Eye (tissue), 1 donor: ENCODE results near the gene OSBPL1A.
A peak's percentile ranks its signal among the peaks of the same experiment; 100 is the strongest.

Experiments
- DNase-seq: peaks from one replicate; pipeline ENCODE4 v3.0.0-alpha.2; 2015

Gene OSBPL1A

GRCh38 chr18:24397694-24398368 lies at the start of gene OSBPL1A:
TSS of gene OSBPL1A (minus strand) at chr18:24397824. CDS start at chr18:24377533, 20,291 bp downstream.
- peak; percentile 97 for DNase-seq

DNA sequence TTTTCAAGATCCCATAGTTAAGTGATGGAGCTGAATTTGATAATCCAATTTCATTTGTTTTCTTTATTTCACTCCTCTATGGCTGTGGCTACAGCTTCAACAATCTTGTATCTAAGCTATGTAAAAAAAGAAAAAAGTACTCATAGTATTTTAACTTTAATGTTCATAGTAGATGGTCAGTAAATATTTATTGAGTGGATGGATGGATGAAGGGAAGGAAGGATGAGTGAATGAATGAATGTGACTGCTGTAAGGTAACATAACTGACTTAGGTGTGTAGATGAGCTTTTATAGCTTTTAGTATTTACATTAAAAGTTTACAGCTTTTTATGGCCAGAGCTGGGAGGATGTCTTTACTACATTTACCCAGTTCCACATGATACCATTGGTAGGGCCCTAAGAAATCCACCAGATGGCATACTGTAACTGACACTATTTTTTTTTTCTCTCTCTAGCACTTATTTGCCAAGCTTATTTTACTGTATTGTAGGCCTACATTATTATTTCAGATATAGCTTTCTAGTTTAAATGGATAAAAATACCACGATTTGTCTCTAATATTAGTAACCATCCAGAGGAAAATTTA lies 49.4 kb upstream of the OSBPL1A start:
- no peak for DNase-seq

GRCh38 chr18:24446453-24446852 lies 48.8 kb upstream of the OSBPL1A start:
- DNase-seq = no peak

GRCh38 chr18:24443870-24444269 lies 46.2 kb upstream of the OSBPL1A start:
- no peak for DNase-seq

DNA sequence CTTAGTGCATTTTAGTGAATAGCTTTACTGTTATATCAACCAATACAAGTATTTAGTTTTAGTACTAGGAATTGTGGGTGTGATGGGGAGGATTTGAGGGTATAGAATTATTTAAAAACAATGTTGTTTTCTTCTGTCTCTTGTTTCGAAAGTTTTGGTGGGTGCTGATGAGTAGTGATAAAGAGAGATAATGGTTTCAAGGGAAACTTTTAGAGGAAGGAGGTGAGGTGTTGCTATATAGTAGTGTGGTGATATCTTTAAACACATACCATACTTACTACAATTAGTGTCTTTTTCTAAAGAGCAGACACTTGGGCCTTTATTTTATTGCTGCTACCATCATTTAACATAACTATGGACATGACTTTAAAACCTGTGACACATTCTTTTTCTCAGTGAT lies 39.3 kb upstream of the OSBPL1A start:
- no peak for DNase-seq

DNA sequence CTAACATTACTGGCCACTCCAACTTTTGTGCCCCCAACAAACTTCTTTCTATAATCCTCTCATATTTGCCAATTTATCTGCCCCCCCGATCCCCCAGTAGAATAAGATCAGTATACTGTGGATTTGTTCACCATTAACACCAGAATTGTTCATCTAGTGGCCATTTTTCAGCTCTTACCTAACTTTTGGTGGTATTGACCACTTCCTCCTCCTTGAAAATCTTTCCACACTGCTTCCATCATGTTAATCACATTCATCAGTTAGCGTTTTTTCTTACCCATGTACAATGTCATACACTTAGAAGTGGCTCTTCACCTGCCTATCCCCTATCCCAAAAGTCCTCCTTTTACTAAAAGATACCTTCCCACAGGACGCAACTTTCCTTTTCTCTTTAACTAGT lies 35.0 kb upstream of the OSBPL1A start:
- DNase-seq = no peak

- DNase-seq = no peak
Measured at GRCh38 chr18:24429188-24429587, 31.6 kb upstream of the OSBPL1A start.

GRCh38 chr18:24428709-24429108 lies 31.1 kb upstream of the OSBPL1A start:
- no peak for DNase-seq

DNA sequence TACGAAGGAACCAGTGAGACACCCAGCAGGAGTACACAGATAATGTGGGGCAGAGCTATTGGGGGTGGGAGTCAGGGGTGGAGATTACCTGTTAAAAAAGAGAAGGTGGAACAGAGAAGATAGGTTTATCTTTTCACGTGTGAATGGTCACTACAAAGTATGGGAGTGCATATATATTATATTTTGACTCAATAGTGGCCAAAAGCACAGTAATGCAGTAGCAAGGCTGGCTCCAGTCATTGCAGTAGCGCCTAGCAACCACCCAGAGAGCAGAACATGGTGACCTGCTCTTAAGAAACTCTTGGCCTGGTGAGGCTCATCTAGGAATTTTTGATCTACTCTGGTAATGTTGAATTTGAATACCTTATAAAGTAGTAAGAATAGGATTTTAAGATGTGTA lies 29.9 kb upstream of the OSBPL1A start:
- peak; percentile 36 for DNase-seq

DNA sequence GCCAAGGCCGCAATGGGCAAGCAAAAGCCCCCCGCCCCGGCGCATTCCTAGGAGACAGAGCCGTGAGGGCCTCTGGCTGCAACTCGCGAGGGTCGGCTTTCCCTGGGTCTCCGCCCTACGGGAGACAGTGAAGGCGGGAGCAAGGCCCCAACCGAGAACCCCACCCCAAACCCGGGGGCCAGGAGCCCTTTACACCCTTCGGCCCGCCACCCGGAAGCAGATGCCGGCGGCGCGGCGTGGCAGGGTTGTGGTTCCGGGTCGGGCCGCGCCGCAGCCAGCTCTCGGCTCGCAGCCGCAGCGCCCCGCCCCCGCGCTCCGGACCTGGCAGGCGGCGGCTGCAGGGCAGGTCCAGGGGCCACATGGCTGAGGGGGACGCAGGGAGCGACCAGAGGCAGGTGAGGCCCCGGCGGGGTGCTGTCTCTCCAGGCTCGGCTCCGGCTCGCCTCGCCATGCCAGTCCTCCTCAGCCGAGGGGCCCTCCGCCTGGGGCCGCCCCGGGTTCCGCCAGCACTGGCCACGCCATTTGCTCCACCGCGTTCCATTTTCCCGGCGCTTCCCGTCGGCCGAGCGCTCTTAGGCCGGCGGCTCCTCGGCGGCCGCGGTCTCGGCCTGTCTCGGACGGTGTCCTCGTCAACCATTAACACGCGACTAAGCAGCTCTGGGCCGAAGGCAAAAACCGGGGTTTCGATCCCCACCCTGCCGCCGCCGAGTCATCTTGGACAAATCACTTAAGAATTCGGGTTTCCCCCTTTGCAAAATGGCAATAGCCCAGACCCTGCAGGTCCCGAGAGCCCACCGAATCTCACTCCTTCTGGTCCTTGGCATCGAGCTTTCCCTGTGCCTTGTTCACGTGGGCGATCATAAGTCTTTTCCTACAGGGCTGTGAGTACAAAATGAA lies 29.0 kb upstream of the OSBPL1A start, which contains the start of gene IMPACT:
TSS of gene IMPACT (plus strand) at position 273 of the 897 bp plus-strand sequence. CDS start at position 360, 87 bp downstream.
- peak; percentile 96 for DNase-seq

GRCh38 chr18:24426073-24426397 lies 28.4 kb upstream of the OSBPL1A start:
- DNase-seq = no peak

DNA sequence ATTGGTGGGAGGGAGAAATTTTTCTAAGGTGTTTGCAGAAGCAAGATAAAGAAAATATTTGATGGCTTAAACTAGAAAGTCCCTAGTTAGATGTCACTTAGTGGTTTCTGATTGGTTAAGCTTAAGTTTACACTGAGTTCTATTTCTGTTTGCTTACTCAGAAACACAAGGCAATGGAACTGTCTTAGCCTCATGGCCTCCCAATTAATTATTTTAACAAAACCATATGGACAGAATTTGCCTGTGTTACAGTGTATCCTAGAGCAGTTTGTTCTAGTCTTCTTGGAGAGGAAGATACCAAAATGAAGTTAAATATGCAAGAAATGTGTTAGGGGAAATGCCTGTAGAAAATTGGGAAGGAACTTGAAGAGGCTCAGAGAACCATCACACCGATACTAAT lies 24.2 kb upstream of the OSBPL1A start:
- DNase-seq = no peak

GRCh38 chr18:24420551-24420950 lies 22.9 kb upstream of the OSBPL1A start:
- no peak for DNase-seq

DNA sequence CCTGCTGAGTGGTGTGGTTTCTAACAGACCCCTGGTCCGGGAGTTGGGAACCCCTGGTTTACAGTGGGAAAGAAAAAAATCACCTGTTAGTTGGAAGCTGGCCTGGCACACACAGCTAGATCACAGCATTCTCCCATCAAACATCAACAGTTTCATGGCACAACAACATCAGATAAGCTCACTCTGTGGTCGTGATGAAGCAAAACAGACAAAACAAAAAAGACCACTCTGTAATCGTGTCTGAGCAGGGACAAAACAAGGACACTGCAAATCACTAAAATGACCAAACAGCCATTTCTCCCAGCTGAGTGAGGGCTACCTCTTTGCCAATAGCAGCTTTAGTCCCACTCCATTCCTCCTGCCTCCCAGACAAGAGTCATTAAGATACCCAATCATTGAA lies 19.9 kb upstream of the OSBPL1A start:
- DNase-seq = no peak

- DNase-seq = no peak
Measured at GRCh38 chr18:24414349-24415003, 16.9 kb upstream of the OSBPL1A start.

DNA sequence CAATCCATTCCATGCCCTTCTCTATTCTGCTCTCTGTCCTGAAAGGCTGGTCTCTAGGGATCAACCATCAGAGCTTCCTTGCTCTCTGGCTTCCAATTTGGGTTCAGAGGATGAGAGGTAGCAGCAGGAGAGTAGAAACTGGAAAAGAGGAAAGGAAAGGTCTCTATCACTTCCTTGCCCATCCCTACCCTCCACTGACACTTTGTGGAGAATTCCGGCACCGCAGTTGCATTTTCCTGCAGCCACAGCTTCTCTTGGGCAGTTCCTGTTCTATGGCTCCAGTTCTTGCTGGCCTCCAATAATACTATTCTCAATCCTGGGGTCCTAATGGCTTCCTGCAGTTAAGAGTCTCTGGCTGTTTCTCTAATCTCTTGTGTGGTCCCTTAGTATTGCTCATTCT lies 15.5 kb upstream of the OSBPL1A start:
- no peak for DNase-seq

DNA sequence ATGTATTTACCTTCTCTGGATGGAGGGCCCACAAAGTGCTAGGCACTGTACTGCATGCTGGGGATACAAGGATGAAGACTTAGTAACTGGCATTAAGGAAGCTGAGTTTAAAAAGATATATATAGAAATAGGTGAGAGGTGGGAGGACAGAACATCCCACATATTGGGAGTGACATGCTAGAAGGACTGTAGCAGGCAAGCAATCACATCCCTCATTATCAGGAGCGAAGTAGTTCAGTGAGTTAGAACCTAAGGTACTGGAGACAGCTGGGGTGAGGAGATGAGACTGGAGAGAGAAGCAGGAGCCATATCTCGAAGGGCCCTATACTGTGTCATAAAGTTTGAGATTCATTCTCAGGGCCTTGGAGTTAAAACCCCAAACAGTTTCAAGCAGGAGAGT lies 10.9 kb upstream of the OSBPL1A start:
- no peak for DNase-seq

DNA sequence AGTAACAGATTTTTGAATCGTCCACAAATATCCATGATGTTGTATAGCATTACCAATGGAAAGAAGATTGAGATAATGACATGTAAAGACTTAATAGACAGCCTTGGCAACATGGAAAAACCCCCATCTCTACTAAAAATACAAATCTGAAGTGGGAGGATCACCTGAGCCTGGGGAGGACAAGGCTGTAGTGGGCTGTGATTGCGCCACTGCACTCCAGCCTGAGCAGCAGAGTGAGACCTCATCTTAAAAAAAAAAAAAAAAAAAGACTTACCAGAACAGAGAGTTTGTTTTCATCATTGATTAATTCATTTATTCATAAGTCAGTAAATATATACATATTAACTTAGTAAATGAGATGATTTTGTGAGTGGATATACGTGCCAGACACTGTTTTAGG lies 7.0 kb upstream of the OSBPL1A start:
- DNase-seq = no peak

DNA sequence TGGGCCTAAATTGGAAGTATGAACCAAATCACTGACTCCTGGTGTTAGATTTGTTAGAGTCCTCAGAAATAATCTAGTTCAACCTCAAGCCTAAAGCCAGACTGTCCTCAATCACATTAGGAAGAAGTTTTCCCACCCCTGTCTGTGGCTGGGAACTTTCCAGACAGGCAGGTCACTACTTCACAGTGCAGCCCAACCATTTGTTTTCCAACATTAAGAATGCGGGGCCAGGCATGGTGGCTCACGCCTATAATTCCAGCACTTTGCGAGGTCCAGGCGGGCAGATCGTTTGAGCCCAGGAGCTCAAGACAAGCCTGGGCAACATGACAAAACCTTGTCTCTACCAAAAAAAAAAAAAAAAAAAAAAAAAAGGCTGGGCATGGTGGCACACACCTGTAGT lies 5.5 kb upstream of the OSBPL1A start:
- DNase-seq = no peak

DNA sequence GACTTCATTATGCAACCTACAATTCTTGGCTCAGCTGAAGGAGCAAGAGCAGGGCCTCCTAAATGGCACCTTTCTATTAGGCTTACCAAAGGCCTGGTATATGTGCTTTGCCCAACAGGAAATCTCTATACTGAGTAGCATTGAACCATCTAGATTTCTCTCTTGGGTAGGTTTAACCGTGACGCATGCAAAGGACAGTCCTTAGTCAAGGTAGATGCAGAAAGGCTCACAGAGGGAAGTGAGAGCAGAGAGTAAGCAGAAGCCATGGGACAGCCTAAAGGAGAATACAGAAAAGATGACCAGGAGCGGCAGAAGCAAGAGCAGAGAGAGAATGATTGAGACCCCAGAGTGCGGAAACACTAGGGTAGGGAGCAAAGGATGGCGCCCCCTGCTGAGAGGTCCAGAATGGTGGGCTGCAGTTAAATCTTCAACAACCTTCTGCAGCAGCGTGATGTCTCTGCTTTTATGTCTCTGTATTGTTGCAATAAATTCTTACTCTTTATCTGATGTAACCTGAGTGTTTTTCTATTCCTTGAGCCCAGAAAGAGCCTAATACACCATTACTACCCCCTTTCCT lies 4.7 kb upstream of the OSBPL1A start:
- DNase-seq = no peak

GRCh38 chr18:24400587-24400986 lies 3.0 kb upstream of the OSBPL1A start:
- DNase-seq = peak; percentile 47

DNA sequence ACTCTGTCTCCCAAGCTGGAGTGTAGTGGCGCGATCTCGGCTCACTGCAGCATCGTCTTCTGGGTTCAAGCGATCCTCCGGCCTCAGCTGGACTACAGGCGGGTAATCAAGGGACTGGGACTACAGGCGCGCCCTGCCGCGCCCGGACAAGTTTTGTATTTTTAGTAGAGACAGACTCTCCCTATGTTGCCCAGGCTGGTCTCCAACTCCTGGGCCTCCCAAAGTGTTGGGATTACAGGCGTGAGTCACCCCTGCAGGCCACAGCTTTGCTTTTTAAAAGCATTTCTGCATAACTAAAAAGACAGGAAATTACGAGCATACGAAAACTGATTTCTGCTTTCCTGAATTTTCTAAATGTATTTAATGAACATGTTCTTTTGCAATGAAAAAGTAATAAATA lies 916 bp upstream of the OSBPL1A start:
- DNase-seq = no peak

- DNase-seq = peak; percentile 94
Measured at GRCh38 chr18:24397131-24397693, 412 bp downstream of the OSBPL1A start.
